ENCODE results near the gene EML4. TPM values are rescaled to one million over a fixed set of nuclear protein-coding genes. Genes with fewer than 3 reads are reported as not detected.

The EML4 gene
- total and polyA plus RNA-seq, 2 of the 13 experiments (the other 11 are each of a cell fraction or from before 2014, with no cell fraction given): 243 to 476 TPM

DNA sequence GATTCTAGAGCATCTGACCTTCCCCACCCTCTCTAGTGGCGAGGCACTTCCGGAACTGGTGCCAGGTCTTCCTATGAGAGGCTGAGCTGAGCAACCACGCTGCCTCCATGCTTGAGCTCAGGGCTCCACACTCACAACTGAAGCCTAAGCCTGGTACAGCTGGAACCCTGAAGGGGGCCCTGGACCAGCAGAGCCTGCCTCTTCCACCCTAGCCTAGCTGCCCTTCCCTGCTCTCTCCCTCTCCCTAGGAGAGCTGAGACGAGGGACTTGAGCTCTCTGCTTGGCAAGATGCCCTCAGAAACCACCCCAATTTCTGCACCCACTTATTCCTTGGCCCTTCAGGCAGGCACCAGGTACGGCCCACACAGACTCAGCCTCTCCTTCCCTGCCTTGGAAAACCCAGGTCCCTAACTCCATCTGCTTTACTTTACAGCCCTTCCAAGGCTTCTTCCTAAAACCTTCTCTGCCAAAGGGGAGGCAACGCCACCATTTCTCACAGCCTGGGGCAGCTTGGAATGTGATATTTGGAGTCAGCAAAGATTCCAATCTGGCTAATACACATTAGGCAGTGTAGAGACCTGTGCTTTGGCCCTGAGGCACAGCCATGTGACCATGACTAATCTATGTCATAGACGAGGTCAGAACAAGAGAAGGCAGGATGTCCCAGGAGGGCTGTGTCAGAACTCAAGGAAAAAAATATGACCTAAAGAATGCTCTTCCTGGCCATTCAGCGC is 173.1 kb downstream of the EML4 start (continued):
- TF ChIP-seq, protein P1, sequence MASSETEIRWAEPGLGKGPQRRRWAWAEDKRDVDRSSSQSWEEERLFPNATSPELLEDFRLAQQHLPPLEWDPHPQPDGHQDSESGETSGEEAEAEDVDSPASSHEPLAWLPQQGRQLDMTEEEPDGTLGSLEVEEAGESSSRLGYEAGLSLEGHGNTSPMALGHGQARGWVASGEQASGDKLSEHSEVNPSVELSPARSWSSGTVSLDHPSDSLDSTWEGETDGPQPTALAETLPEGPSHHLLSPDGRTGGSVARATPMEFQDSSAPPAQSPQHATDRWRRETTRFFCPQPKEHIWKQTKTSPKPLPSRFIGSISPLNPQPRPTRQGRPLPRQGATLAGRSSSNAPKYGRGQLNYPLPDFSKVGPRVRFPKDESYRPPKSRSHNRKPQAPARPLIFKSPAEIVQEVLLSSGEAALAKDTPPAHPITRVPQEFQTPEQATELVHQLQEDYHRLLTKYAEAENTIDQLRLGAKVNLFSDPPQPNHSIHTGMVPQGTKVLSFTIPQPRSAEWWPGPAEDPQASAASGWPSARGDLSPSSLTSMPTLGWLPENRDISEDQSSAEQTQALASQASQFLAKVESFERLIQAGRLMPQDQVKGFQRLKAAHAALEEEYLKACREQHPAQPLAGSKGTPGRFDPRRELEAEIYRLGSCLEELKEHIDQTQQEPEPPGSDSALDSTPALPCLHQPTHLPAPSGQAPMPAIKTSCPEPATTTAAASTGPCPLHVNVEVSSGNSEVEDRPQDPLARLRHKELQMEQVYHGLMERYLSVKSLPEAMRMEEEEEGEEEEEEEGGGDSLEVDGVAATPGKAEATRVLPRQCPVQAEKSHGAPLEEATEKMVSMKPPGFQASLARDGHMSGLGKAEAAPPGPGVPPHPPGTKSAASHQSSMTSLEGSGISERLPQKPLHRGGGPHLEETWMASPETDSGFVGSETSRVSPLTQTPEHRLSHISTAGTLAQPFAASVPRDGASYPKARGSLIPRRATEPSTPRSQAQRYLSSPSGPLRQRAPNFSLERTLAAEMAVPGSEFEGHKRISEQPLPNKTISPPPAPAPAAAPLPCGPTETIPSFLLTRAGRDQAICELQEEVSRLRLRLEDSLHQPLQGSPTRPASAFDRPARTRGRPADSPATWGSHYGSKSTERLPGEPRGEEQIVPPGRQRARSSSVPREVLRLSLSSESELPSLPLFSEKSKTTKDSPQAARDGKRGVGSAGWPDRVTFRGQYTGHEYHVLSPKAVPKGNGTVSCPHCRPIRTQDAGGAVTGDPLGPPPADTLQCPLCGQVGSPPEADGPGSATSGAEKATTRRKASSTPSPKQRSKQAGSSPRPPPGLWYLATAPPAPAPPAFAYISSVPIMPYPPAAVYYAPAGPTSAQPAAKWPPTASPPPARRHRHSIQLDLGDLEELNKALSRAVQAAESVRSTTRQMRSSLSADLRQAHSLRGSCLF (CRISPR knock-in tag; IDR thresholded peaks at IDR 0.05; ENCODE audit: borderline replicate concordance): no peak
- peak; percentile 31; the same call in 1 of the 2 replicates for TF ChIP-seq GATAD2A (CRISPR knock-in tag; IDR thresholded peaks at IDR 0.05)
- no peak for TF ChIP-seq ZNF605 (CRISPR knock-in tag; IDR thresholded peaks at IDR 0.05)
- no peak for TF ChIP-seq NFRKB (IDR thresholded peaks at IDR 0.05)
- TF ChIP-seq SMYD3 (CRISPR knock-in tag; IDR thresholded peaks at IDR 0.05): peak; percentile 65; the same call in 1 of the 2 replicates
- no peak for TF ChIP-seq ZNF629 (CRISPR knock-in tag; conservative IDR thresholded peaks at IDR 0.05)
- no peak for TF ChIP-seq GTF3A (CRISPR knock-in tag; conservative IDR thresholded peaks at IDR 0.05)
- TF ChIP-seq, protein P2, sequence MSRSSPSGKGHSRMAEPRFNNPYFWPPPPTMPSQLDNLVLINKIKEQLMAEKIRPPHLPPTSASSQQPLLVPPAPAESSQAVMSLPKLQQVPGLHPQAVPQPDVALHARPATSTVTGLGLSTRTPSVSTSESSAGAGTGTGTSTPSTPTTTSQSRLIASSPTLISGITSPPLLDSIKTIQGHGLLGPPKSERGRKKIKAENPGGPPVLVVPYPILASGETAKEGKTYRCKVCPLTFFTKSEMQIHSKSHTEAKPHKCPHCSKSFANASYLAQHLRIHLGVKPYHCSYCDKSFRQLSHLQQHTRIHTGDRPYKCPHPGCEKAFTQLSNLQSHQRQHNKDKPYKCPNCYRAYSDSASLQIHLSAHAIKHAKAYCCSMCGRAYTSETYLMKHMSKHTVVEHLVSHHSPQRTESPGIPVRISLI (CRISPR knock-in tag; IDR thresholded peaks at IDR 0.05; ENCODE audit: borderline replicate concordance): 0 out of 2 replicates have a peak, but pooled peaks have one; percentile 28
- TF ChIP-seq AGO2 (optimal IDR thresholded peaks at IDR 0.05; ENCODE audit: low read depth, low read length): no peak
- no peak for TF ChIP-seq ZNF672 (CRISPR knock-in tag; IDR thresholded peaks at IDR 0.05)
- no peak for TF ChIP-seq NONO (IDR thresholded peaks at IDR 0.05)
- no peak for TF ChIP-seq NONO (CRISPR knock-in tag; conservative IDR thresholded peaks at IDR 0.05)
- TF ChIP-seq EZH2 (conservative IDR thresholded peaks at IDR 0.05; ENCODE audit: low read depth, low read length): no peak
- TF ChIP-seq AKAP8 (CRISPR knock-in tag; IDR thresholded peaks at IDR 0.05): no peak; the same call in 1 of the 2 replicates
- TF ChIP-seq SYNCRIP (IDR thresholded peaks at IDR 0.05; ENCODE audit: insufficient read depth, low read depth, low read length): no peak
- no peak for TF ChIP-seq TGIF2 (CRISPR knock-in tag; IDR thresholded peaks at IDR 0.05)
- TF ChIP-seq ZFAT (CRISPR knock-in tag; conservative IDR thresholded peaks at IDR 0.05): 0 out of 2 replicates have a peak, but pooled peaks have one; percentile 62
- no peak; the same call in 1 of the 2 replicates for TF ChIP-seq ZFP36L1 (CRISPR knock-in tag; IDR thresholded peaks at IDR 0.05)
- no peak for TF ChIP-seq AHR (CRISPR knock-in tag; IDR thresholded peaks at IDR 0.05)
- TF ChIP-seq KLF16 (CRISPR knock-in tag; IDR thresholded peaks at IDR 0.05): no peak
- TF ChIP-seq, protein P3, sequence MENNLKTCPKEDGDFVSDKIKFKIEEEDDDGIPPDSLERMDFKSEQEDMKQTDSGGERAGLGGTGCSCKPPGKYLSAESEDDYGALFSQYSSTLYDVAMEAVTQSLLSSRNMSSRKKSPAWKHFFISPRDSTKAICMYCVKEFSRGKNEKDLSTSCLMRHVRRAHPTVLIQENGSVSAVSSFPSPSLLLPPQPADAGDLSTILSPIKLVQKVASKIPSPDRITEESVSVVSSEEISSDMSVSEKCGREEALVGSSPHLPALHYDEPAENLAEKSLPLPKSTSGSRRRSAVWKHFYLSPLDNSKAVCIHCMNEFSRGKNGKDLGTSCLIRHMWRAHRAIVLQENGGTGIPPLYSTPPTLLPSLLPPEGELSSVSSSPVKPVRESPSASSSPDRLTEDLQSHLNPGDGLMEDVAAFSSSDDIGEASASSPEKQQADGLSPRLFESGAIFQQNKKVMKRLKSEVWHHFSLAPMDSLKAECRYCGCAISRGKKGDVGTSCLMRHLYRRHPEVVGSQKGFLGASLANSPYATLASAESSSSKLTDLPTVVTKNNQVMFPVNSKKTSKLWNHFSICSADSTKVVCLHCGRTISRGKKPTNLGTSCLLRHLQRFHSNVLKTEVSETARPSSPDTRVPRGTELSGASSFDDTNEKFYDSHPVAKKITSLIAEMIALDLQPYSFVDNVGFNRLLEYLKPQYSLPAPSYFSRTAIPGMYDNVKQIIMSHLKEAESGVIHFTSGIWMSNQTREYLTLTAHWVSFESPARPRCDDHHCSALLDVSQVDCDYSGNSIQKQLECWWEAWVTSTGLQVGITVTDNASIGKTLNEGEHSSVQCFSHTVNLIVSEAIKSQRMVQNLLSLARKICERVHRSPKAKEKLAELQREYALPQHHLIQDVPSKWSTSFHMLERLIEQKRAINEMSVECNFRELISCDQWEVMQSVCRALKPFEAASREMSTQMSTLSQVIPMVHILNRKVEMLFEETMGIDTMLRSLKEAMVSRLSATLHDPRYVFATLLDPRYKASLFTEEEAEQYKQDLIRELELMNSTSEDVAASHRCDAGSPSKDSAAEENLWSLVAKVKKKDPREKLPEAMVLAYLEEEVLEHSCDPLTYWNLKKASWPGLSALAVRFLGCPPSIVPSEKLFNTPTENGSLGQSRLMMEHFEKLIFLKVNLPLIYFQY (CRISPR knock-in tag; IDR thresholded peaks at IDR 0.05; ENCODE audit: borderline replicate concordance): no peak

Measured in HepG2 (cell line).